Measurements from ENCODE around the gene ZBTB8B. TPM values are rescaled to one million over a fixed set of nuclear protein-coding genes. Genes with fewer than 3 reads are reported as not detected.

Gene ZBTB8B
- total and polyA plus RNA-seq, 4 donors: under 0.01 to 0.09 (median 0.03) TPM

Other genes with a start within 250 kb of the ZBTB8B start
- gene TMEM234, start 242.7 kb upstream of the ZBTB8B start, total RNA-seq: 10 to 100 TPM; 29.8 to 30.2 TPM
- gene TMEM234, start 242.7 kb upstream of the ZBTB8B start, polyA plus RNA-seq: 10 to 100 TPM; 17.1 to 17.5 TPM
- gene EIF3I, start 242.7 kb upstream of the ZBTB8B start, total RNA-seq: 100 to 1,000 TPM in 1 of 2 donors, 10 to 100 TPM in 1; 81.0 to 153 TPM
- gene EIF3I, start 242.7 kb upstream of the ZBTB8B start, polyA plus RNA-seq: 100 to 1,000 TPM; 218 to 255 TPM
- 1 to 10 TPM; 2.6 to 5.4 TPM for gene FAM167B, start 217.8 kb upstream of the ZBTB8B start, total RNA-seq
- 10 to 100 TPM in 1 of 2 donors, 1 to 10 TPM in 1; 5.9 to 30.5 TPM for gene FAM167B, start 217.8 kb upstream of the ZBTB8B start, polyA plus RNA-seq
- gene LCK, start 213.8 kb upstream of the ZBTB8B start, total RNA-seq: 1 to 10 TPM; 3.5 to 8.9 TPM
- 1 to 10 TPM; 2.4 to 5.0 TPM for gene LCK, start 213.8 kb upstream of the ZBTB8B start, polyA plus RNA-seq
- gene HDAC1, start 173.0 kb upstream of the ZBTB8B start, total RNA-seq: 10 to 100 TPM; 66.2 to 90.4 TPM
- 10 to 100 TPM; 47.3 to 78.8 TPM for gene HDAC1, start 173.0 kb upstream of the ZBTB8B start, polyA plus RNA-seq
- 10 to 100 TPM; 37.9 to 78.4 TPM for gene MARCKSL1, start 128.8 kb upstream of the ZBTB8B start, total RNA-seq
- 10 to 100 TPM; 28.4 to 41.2 TPM for gene MARCKSL1, start 128.8 kb upstream of the ZBTB8B start, polyA plus RNA-seq
- 1 to 10 TPM; 2.2 to 7.0 TPM for gene FAM229A, start 102.6 kb upstream of the ZBTB8B start, total RNA-seq
- 1 to 10 TPM; 3.2 to 7.2 TPM for gene FAM229A, start 102.6 kb upstream of the ZBTB8B start, polyA plus RNA-seq
- gene TSSK3, start 102.5 kb upstream of the ZBTB8B start, total RNA-seq: 1 to 10 TPM in 1 of 2 donors, under 1 TPM in 1; 0.46 to 1.4 TPM
- 1 to 10 TPM in 1 of 2 donors, under 1 TPM in 1; 0.37 to 1.0 TPM for gene TSSK3, start 102.5 kb upstream of the ZBTB8B start, polyA plus RNA-seq
- gene BSDC1, start 70.6 kb upstream of the ZBTB8B start, total RNA-seq: 10 to 100 TPM; 58.7 to 80.5 TPM
- 10 to 100 TPM; 32.8 to 38.0 TPM for gene BSDC1, start 70.6 kb upstream of the ZBTB8B start, polyA plus RNA-seq
- 10 to 100 TPM in 1 of 2 donors, 1 to 10 TPM in 1; 8.4 to 13.9 TPM for gene ZBTB8A, start 74.4 kb downstream of the ZBTB8B start, total RNA-seq
- gene ZBTB8A, start 74.4 kb downstream of the ZBTB8B start, polyA plus RNA-seq: 1 to 10 TPM; 2.7 to 2.9 TPM
- 10 to 100 TPM; 26.7 to 40.1 TPM for gene ZBTB8OS, start 185.5 kb downstream of the ZBTB8B start, total RNA-seq
- gene ZBTB8OS, start 185.5 kb downstream of the ZBTB8B start, polyA plus RNA-seq: 10 to 100 TPM; 52.5 to 86.1 TPM
- 100 to 1,000 TPM; 151 to 205 TPM for gene RBBP4, start 186.1 kb downstream of the ZBTB8B start, total RNA-seq
- 10 to 100 TPM; 37.7 to 63.5 TPM for gene RBBP4, start 186.1 kb downstream of the ZBTB8B start, polyA plus RNA-seq
- 10 to 100 TPM in 1 of 2 donors, 1 to 10 TPM in 1; 6.0 to 15.4 TPM for gene SYNC, start 237.7 kb downstream of the ZBTB8B start, total RNA-seq
- 1 to 10 TPM; 2.0 to 5.4 TPM for gene SYNC, start 237.7 kb downstream of the ZBTB8B start, polyA plus RNA-seq

All from lung (tissue), 4 donors.